Measurements from ENCODE around the gene MMRN2.
"Not testable (repeated sequence)": the region's sequence is repeated elsewhere in the genome, so short reads cannot be mapped to it uniquely, and the experiment has no call there.

GRCh38 chr10:86991362-86991761 lies 33.9 kb upstream of the MMRN2 start:
- TF ChIP-seq, protein P1, sequence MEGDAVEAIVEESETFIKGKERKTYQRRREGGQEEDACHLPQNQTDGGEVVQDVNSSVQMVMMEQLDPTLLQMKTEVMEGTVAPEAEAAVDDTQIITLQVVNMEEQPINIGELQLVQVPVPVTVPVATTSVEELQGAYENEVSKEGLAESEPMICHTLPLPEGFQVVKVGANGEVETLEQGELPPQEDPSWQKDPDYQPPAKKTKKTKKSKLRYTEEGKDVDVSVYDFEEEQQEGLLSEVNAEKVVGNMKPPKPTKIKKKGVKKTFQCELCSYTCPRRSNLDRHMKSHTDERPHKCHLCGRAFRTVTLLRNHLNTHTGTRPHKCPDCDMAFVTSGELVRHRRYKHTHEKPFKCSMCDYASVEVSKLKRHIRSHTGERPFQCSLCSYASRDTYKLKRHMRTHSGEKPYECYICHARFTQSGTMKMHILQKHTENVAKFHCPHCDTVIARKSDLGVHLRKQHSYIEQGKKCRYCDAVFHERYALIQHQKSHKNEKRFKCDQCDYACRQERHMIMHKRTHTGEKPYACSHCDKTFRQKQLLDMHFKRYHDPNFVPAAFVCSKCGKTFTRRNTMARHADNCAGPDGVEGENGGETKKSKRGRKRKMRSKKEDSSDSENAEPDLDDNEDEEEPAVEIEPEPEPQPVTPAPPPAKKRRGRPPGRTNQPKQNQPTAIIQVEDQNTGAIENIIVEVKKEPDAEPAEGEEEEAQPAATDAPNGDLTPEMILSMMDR (conservative IDR thresholded peaks at IDR 0.05; ENCODE audit: low read length): not testable (repeated sequence)
- TF ChIP-seq EZH2phosphoT487 (IDR thresholded peaks at IDR 0.05; ENCODE audit: borderline replicate concordance, low read depth, low read length): not testable (repeated sequence)

Measured in OCI-LY7 (cell line).